Measurements from ENCODE around the gene DEK.

DNA sequence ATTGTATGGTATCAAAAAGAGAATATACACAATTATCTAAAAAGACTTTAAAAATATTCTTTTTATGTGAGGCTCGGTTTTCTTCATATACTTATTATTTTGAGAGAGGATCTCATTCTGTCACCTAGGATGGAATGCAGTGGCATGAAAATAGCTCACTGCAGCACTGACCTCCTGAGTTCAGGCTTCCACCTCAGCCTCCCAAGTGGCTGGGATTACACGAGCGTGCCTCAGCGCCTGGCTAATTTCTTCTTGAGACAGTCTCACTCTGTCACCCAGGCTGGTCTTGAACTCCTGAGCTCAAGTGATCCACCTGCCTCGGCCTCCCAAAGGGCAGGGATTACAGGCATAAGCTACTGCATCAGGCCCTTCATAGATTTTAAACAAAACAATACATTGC is 10.7 kb downstream of the DEK start:
- no peak for TF ChIP-seq EZH2 (IDR thresholded peaks at IDR 0.05; ENCODE audit: borderline replicate concordance, low read depth, low read length, poor library complexity, severe bottlenecking)
- TF ChIP-seq, protein P1, sequence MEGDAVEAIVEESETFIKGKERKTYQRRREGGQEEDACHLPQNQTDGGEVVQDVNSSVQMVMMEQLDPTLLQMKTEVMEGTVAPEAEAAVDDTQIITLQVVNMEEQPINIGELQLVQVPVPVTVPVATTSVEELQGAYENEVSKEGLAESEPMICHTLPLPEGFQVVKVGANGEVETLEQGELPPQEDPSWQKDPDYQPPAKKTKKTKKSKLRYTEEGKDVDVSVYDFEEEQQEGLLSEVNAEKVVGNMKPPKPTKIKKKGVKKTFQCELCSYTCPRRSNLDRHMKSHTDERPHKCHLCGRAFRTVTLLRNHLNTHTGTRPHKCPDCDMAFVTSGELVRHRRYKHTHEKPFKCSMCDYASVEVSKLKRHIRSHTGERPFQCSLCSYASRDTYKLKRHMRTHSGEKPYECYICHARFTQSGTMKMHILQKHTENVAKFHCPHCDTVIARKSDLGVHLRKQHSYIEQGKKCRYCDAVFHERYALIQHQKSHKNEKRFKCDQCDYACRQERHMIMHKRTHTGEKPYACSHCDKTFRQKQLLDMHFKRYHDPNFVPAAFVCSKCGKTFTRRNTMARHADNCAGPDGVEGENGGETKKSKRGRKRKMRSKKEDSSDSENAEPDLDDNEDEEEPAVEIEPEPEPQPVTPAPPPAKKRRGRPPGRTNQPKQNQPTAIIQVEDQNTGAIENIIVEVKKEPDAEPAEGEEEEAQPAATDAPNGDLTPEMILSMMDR (conservative IDR thresholded peaks at IDR 0.05; ENCODE audit: low read depth, low read length) = no peak

Measured in A673 (cell line).